GM19193 (cell line): ENCODE results near the gene CNNM4.

Experiments
- POLR2A ChIP-seq: IDR thresholded peaks from 4 replicates; pipeline ENCODE4 v1.6.1; 2011; ENCODE audit not compliant: insufficient read depth, insufficient read length; ENCODE audit errors: extremely low read depth

CNNM4 gene

DNA sequence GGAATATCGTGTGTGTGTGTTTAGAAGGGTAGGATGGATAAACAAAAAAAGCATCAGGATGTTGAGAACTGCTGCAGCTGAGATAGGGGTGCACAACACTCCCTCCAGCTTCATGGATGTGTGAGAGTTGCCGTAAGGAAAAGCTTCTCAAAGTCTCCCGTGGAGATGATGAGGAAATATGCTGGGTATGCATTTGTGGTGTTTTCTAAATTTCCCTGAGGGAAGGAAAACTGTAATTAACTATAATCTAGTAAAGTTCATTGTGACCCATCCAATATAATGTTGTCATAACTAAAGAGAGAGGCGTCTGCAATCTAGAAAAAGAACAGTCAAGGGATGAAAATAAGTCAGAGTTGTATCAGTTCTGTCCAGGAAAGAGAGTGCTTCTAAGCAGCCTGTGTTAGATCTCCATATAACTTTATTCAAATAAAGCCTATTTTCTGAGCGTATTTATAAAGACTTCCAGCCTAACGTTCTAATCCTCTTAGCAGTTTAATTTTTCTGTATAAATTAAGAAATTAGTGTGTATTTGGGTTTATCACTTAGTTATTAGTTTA lies 13.6 kb upstream of the CNNM4 start:
- TF ChIP-seq POLR2A = no peak

DNA sequence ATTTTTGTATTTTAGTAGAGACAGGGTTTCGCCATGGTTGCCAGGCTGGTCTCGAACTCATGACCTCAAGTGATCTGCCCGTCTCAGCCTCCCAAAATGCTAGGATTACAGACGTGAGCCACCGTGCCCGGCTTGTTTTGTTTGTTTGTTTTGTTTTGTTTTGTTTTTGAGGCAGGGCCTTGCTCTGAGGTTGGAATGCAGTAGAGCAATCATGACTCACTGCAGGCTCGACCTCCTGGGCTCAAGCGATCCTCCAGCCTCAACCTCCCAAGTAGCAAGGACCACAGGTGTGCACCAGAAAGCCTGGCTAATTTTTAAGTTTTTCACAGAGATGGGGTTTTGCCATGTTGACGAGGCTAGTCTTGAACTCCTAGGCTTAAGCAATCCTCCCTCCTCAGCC lies 8.9 kb upstream of the CNNM4 start:
- TF ChIP-seq POLR2A = no peak

DNA sequence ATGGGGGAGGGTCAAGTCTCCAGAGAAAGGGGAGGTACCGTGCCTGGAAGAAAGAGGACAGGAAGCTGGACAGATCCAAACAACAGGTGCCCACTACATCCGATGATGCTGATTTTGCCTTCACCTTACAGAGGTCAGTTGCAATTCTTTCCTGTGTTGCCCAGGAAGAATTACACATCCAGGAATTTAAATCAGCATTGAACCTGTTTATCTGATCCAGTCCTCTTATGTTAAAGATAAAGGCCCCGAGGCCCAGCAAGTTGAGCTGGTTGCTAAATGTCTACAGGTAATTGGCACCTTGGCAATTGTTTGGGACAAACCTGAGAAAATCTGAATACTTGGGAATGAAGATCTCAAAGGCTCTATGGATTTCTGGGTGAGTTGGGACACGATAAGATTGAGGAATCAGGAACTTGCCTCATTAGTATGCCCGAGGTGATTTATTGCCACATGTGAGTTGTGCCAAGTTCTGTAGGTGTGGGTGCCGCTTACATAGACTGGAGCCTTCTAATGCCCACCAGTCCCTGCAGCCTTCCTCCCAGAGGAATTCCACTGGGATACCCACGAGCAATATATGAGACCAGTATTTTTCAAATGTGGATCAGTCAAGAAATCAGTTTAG lies 6.9 kb upstream of the CNNM4 start:
- TF ChIP-seq POLR2A = no peak

DNA sequence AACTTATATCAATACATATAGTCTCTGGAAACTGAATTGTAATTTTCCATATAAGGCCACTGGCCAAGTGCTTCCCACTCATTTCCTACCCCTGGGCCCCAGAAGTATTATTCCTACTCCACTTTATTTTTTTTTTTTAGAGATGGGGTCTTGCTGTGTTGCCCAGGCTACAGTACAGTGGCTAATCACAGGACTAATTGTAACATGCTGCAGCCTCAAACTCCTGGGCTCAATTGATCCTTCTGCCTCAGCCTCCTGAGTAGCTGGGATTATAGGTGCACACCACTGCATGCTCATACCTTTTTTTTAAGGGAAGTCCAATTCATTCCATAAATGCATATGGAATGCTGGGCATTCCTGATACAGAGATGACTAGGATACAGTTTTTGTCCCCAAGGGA lies 6.4 kb upstream of the CNNM4 start:
- TF ChIP-seq POLR2A = no peak

- no peak for TF ChIP-seq POLR2A
Observed at GRCh38 chr2:96756788-96757476, 3.8 kb upstream of the CNNM4 start.

DNA sequence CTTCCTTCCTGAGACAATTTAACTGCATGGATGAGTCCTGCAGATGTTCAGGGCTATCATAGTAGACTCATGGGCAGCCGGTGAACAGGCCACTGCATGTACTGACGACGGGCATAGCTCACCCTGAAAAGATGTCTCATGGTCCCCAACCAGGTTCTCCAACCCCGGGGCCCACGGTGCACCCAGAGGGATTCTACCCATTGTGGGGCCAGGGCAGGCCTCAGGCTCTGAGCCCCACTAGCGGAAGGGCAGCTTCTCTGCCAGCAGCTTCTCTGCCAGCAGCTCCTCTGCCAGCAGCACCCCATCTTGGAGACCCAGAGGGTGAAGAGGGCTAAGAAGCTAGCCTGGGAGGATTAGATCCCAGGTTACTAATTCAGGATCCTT lies 3.2 kb upstream of the CNNM4 start:
- no peak for TF ChIP-seq POLR2A

DNA sequence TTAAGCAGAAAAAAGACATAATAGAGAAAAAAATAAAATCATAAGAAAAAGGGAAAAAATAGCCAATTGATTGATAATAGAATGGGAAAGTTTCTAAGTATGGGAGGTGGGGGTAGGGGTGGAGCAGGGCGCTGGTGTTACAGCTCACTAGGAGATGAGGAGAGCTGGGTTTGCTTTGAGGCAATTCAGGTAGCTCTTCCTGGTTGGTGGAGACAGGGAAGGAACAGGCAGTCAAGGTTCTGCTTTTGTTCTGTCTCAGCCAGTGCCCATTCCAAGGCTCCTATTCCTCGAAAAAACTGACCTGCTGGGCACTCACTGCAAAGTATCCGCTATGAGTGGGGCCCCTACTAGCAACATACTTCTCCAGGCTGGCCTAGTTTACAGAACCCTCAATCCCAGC lies 1.7 kb upstream of the CNNM4 start:
- no peak for TF ChIP-seq POLR2A

GRCh38 chr2:96759548-96759947 lies 1.2 kb upstream of the CNNM4 start:
- no peak for TF ChIP-seq POLR2A

DNA sequence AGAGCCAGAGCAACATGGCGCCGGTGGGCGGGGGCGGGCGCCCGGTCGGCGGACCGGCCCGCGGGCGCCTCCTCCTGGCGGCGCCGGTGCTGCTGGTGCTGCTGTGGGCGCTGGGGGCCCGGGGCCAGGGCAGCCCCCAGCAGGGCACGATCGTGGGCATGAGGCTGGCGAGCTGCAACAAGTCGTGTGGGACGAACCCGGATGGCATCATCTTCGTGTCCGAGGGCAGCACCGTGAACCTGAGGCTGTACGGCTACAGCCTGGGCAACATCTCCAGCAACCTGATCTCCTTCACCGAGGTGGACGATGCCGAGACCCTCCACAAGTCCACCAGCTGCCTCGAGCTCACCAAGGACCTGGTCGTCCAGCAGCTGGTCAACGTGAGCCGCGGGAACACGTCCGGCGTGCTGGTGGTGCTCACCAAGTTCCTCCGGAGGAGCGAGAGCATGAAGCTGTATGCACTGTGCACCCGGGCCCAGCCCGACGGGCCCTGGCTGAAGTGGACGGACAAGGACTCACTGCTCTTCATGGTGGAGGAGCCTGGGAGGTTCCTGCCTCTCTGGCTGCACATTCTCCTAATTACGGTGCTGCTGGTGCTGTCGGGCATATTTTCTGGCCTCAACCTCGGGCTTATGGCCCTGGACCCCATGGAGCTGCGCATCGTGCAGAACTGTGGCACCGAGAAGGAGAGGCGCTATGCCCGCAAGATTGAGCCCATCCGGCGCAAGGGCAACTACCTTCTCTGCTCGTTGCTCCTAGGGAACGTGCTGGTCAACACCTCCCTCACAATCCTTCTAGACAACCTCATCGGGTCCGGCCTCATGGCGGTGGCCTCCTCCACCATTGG lies 507 bp downstream of the CNNM4 start:
- TF ChIP-seq POLR2A = no peak

DNA sequence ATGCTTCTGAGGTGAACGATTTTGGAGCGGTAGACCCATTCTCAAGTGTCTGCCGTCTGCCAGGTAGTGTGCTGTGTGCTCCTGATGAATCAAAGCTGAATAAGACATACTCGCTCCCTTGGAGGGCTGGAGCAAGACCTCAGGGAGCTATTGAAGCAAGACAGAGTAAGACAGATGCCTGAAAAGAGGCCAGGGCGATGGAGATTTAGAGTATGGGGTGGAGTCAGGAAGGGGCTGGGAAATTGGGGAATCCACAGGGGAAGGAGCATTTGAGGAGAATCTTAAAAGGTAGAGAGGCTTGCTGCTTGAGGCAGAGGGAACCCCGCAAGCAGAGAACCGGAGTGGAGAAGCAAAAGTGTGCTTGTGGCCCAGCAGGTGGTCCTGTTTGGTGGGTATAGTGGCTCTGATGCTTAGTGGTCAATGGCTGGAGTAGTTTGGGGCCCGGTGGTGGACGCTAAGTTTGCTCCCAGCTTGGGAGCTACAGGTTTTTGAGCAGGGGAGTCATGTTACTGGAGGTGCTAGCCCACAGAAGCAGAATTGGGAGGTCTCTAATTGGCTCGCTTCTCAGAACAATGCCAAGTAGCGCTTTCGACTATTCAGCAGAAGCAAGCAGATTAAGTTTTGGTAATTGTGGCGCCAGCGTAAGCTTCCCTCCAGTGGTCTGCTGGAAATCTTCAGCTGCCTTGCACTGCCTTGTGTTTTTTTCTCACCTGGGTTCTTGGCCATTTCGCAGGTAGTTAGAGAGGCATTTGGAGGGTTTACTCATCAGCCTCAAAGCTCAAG lies 2.0 kb downstream of the CNNM4 start:
- no peak for TF ChIP-seq POLR2A

GRCh38 chr2:96763511-96764252 lies 3.0 kb downstream of the CNNM4 start:
- TF ChIP-seq POLR2A = no peak

DNA sequence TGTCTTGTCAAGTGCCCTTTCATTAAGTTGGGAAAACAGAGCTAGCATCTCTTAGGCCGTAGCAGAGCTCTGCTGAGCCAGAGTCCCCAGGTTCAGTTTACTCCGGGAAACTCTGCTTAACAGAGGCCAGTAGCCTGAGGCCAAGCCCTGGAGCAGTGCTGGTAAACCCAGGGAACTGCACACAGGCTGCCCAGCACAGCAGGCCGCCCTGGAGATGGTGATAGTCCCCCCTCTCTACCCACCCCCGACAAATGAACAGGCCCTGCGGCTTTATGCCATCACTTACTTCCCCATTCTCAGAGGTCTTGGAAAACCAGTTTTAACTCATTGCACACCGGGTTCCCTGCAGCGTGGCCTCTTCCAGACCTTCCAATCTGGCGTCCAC lies 3.5 kb downstream of the CNNM4 start:
- TF ChIP-seq POLR2A = no peak

DNA sequence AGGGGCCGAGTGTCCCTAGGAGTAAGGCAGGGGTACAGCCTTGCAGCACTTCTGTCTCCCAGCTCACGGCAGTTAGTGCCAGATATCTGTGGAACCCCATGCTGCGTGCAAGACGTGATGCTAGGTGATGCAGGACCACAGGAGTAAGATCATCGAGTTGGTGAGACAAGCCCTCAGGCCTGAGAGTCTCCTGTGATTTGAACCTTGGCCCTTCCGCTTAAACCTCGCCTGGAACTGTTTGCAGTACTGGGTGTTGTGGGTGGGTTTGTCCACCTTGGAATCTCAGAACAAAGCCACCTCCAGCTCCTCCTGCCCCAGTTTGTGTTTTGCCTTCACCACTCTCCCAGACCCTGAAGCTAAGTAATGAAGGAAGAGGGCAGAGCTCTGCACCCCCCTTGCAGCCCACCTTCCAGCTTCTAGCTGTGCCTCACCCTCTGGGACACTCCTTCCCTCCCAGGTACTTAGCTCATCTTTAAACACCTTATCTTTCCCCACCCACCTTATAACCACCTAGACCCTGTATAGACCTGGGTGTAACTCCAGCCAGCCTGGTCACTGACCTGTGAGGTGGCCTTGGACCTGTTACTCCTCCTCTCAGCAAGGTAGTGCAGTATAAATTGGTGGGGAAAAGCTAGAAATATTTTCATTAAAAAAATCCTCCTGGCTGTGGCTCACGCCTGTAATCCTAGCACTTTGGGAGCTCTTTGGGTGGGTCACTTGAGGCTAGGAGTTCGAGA lies 6.6 kb downstream of the CNNM4 start:
- no peak for TF ChIP-seq POLR2A
